Thyroid gland (tissue), 4 donors: ENCODE results near the gene STEAP1B. TPM values are rescaled to one million over a fixed set of nuclear protein-coding genes. Genes with fewer than 3 reads are reported as not detected.
A peak's percentile ranks its signal among the peaks of the same experiment; 100 is the strongest.
"Not testable (repeated sequence)": the region's sequence is repeated elsewhere in the genome, so short reads cannot be mapped to it uniquely, and the experiment has no call there.

Source experiments
- DNase-seq, 2 donors: peaks; one replicate each; pipeline ENCODE4 v3.0.0-alpha.2; 2019
- H3K27ac ChIP-seq, 3 donors: fragments of 200-600 bp; sonication (generic); 1 replicate in 2 of 3; 2 replicates in 1 of 3; pipeline ENCODE4 v1.5.1; 2016 to 2019; ENCODE audit warnings: mild to moderate bottlenecking in 1 of 3, moderate library complexity in 1 of 3
- H3K27me3 ChIP-seq: fragments of 200-600 bp; sonication (generic); one replicate; pipeline ENCODE4 v1.5.1; 2019
- H3K36me3 ChIP-seq, 2 donors: fragments of 200-600 bp; sonication (generic); one replicate each; pipeline ENCODE4 v1.5.1; 2016 to 2019
- H3K4me1 ChIP-seq, 2 donors: fragments of 200-600 bp; sonication (generic); one replicate each; pipeline ENCODE4 v1.5.1; 2017 to 2019
- H3K4me3 ChIP-seq, 3 donors: fragments of 200-600 bp; sonication (generic); replicated peaks in 1 of 3; 1 replicate in 2 of 3; 2 replicates in 1 of 3; pipeline ENCODE4 v1.5.1; 2016; ENCODE audit warnings: mild to moderate bottlenecking in 1 of 3
- H3K9me3 ChIP-seq: fragments of 200-600 bp; sonication (generic); one replicate; pipeline ENCODE4 v1.5.1; 2017
- CTCF ChIP-seq, 6 experiments: fragments of 200-600 bp in 3 of 6; fragments of 450-650 bp in 3 of 6; sonication (generic) in 3 of 6; IDR thresholded peaks; one replicate each; pipeline ENCODE4 v1.5.1; 2016 to 2019; ENCODE audit warnings: antibody characterized with exemption in 6 of 6, mild to moderate bottlenecking in 2 of 6, inconsistent platforms in 1 of 6, moderate library complexity in 1 of 6
- WGBS, 2 donors: methylation state at CpG; one replicate each; pipeline ENCODE4 v1.1.5; 2017; 5-methylcytosine and 5-hydroxymethylcytosine counted together
- intact Hi-C: fragments of 100-400 bp; cut with DNase I; formaldehyde crosslinking; loops from one replicate; pipeline ENCODE4 v1.15.1; 2023
- total RNA-seq, 4 donors: library from RNA; depleted of rRNA; stranded (reverse); fragments of >200 nt; gene quantifications; one replicate each; pipeline ENCODE4 v1.2.3, GENCODE V29; 2016

STEAP1B gene
- total RNA-seq, 4 donors from 2014 or later = 0.33 to 0.40 TPM; not detected in 2

- H3K27ac ChIP-seq, H3K9me3 ChIP-seq, H3K4me3 ChIP-seq, H3K36me3 ChIP-seq, H3K4me1 ChIP-seq, intact Hi-C loops, H3K27me3 ChIP-seq: not testable (repeated sequence)
- peak in 1 of 6 experiments; percentile 41 for TF ChIP-seq CTCF (IDR thresholded peaks at IDR 0.05)
- DNase-seq = peak; percentile 45 to 50
- WGBS, 2 donors = 28 to 33% methylated on average over 16 of the region's 16 CpGs
Measured at GRCh38 chr7:22523478-22524352, 23.7 kb upstream of the STEAP1B start.

- H3K4me1 ChIP-seq, H3K27ac ChIP-seq, DNase-seq, H3K27me3 ChIP-seq, intact Hi-C loops, H3K36me3 ChIP-seq, H3K9me3 ChIP-seq, H3K4me3 ChIP-seq: not testable (repeated sequence)
- WGBS, 2 donors = 79 to 100% methylated on average over 1 of the region's 1 CpG
Measured at GRCh38 chr7:22519560-22519959, 19.6 kb upstream of the STEAP1B start.

- not testable (repeated sequence) for DNase-seq, H3K4me3 ChIP-seq
Measured at GRCh38 chr7:22516950-22517349, 17.0 kb upstream of the STEAP1B start.

GRCh38 chr7:22514963-22515362 is 15.0 kb upstream of the STEAP1B start:
- WGBS, 2 donors = 87 to 96% methylated on average over 1 of the region's 1 CpG

More at GRCh38 chr7:22516950-22517349, 17.0 kb upstream of the STEAP1B start:
- H3K27ac ChIP-seq, H3K27me3 ChIP-seq, H3K36me3 ChIP-seq, H3K9me3 ChIP-seq, H3K4me1 ChIP-seq, intact Hi-C loops: not testable (repeated sequence)
- 91 to 92% methylated on average over 4 of the region's 4 CpGs for WGBS, 2 donors

GRCh38 chr7:22507320-22507719 is 7.3 kb upstream of the STEAP1B start:
- H3K4me3 ChIP-seq, intact Hi-C loops, H3K9me3 ChIP-seq, H3K27me3 ChIP-seq, H3K36me3 ChIP-seq, H3K27ac ChIP-seq, H3K4me1 ChIP-seq, DNase-seq: not testable (repeated sequence)
- WGBS, 2 donors = 98% methylated on average over 3 of the region's 3 CpGs

More at GRCh38 chr7:22514963-22515362, 15.0 kb upstream of the STEAP1B start:
- H3K4me3 ChIP-seq, intact Hi-C loops, DNase-seq, H3K9me3 ChIP-seq, H3K36me3 ChIP-seq, H3K27ac ChIP-seq, H3K4me1 ChIP-seq, H3K27me3 ChIP-seq: not testable (repeated sequence)

- H3K27me3 ChIP-seq, intact Hi-C loops, H3K36me3 ChIP-seq, H3K4me3 ChIP-seq, H3K4me1 ChIP-seq, DNase-seq, H3K9me3 ChIP-seq, H3K27ac ChIP-seq: not testable (repeated sequence)
- WGBS, 2 donors = 72 to 74% methylated on average over 7 to 8 of the region's 9 CpGs
Measured at GRCh38 chr7:22506316-22507020, 6.5 kb upstream of the STEAP1B start.

- WGBS, 2 donors = 51 to 54% methylated on average over 3 of the region's 3 CpGs
- DNase-seq, H3K36me3 ChIP-seq, intact Hi-C loops, H3K27me3 ChIP-seq, H3K4me3 ChIP-seq, H3K9me3 ChIP-seq, H3K4me1 ChIP-seq, H3K27ac ChIP-seq: not testable (repeated sequence)
- TF ChIP-seq CTCF (IDR thresholded peaks at IDR 0.05) = peak in 1 of 6 experiments; percentile 13
Measured at GRCh38 chr7:22504519-22504918, 4.5 kb upstream of the STEAP1B start.

- H3K4me1 ChIP-seq, H3K9me3 ChIP-seq, intact Hi-C loops, H3K36me3 ChIP-seq, H3K4me3 ChIP-seq, H3K27me3 ChIP-seq, DNase-seq, H3K27ac ChIP-seq: not testable (repeated sequence)
- 69 to 71% methylated on average over 5 of the region's 5 CpGs for WGBS, 2 donors
Measured at GRCh38 chr7:22502104-22502503, 2.1 kb upstream of the STEAP1B start.
